Lung microvascular endothelial cell (primary cell): ENCODE results near the gene FAM3B. TPM values are rescaled to one million over a fixed set of nuclear protein-coding genes. Genes with fewer than 3 reads are reported as not detected.
"Not testable (repeated sequence)": the region's sequence is repeated elsewhere in the genome, so short reads cannot be mapped to it uniquely, and the experiment has no call there.

Source experiments
- DNase-seq, 2 donors: peaks; one replicate each; pipeline versions ENCODE4 v3.0.0 to v3.0.0-alpha.2; 2010; ENCODE audit warnings: low read depth in 2 of 2
- total RNA-seq: library from RNA; depleted of rRNA; stranded (reverse); fragments of >200 nt; gene quantifications from 2 replicates; pipeline ENCODE4 v1.2.1, GENCODE V29; 2014

FAM3B gene, protein sequence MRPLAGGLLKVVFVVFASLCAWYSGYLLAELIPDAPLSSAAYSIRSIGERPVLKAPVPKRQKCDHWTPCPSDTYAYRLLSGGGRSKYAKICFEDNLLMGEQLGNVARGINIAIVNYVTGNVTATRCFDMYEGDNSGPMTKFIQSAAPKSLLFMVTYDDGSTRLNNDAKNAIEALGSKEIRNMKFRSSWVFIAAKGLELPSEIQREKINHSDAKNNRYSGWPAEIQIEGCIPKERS
- total RNA-seq: not detected in 2 replicates

DNA sequence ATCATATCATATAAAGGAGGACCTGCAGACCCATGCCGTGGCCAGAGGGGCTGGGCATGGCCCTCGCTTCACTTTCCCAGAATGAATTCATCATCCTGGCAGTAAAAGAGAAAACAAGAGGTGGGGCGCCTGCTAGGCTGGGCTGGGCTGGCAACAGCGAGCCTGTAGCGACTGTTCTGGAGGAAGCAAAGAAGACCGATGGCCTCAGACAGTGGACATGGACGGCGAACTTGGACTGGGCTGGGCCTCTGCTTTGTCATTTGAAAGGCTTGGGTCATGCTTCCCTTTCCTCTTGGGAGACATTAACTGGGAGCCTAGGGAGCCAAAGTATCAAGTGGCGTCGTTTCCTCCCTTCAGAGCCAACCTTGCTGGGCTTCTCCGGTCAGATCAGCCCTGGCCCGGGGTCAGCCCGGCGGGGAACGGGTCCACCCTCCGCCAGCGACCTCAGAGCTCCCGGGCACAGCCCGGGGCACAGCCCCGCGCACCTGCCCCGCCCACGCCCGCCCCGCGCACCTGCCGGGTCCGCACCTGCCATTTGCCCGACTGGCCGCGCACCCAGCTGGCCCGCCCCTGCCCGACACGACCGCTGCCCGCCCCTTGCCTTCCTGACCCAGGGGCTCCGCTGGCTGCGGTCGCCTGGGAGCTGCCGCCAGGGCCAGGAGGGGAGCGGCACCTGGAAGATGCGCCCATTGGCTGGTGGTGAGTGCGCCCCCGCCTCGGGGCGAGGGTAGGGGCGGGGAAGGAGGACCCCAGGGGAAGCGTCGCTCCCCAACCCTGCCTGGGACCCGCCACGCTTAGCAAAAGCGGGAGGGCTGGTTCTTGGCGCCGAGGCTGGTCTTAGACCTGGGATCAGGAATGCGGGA is at the start of gene FAM3B:
Gene FAM3B, plus strand, starts transcription at position 602 of the 863 bp plus-strand sequence. Its CDS starts 79 bp downstream, at position 681.
- DNase-seq: no peak

DNA sequence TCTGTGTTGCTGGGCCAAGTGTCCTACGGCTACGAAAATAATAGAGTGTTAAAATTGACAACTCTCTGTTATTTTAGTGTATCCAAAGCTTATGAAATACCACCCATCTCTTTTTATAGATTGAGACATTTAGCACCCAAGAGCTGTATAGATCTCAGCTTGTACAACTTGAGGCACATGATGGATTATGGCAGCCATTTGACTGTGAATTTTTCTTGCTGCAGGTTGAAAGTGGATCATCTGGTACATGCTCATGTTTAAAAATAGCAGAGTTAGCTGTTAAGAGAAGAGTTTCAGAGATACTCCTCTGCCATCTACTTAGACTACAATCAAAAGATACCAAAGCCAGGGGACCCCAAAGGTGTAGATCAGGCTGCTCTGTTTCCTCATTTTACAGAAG is 49.3 kb upstream of the FAM3B start:
- no peak for DNase-seq

DNA sequence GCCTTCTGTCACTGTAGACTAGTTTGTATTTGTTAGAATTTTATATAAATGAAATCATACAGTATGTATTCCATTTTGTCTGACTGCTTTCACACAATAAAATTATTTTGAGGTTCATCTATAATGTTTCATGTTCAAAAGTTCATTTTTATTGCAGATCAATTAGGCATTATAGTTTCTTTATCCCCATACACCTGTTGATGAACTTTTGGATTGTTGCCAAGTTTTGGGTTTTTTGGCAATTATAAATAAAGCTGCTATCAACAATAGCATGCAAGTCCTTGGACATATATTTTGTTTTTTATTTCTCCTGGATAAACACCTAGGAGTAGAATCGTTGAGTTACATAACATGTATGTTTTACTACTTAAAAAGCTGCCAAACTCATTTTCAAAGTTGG is 47.1 kb upstream of the FAM3B start:
- DNase-seq: no peak

DNA sequence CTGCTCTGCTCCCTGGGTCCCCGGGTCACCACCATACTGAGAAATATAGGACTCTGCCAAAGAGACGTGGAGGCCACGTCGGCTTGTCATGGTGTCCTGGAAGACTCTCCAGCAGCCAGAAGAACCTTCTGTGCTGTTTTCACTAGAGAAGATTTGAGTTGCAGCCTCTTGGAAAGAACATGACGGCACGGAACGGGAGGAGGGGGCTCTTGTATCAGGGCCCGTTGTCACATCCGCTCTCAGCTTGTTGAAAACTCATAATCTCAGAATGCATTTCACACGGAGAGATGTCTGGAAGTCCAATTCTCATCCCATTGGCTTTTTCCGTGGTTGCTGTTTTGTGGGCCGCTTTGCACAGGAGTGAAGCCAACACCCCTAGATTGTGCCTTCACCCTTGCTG is 39.4 kb upstream of the FAM3B start:
- DNase-seq: no peak

DNA sequence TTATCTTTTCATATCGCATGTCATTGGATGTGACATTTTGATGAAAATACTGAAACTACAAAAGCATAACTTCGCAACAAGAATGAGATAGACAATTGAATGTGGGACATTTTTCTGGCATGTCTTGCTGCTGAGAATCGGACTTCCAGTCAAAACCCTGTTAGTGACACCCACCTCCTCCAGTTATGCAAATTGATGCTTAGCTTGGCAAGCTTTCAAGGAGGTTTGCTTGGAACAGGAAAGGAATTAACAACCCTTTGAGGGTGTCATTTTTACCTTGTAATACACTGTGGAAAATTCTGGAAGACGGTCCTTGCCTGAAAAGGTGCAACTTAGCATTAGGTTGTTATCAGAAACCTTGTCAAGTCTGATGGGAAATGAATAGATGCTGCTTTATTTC is 38.8 kb upstream of the FAM3B start:
- no peak for DNase-seq

DNA sequence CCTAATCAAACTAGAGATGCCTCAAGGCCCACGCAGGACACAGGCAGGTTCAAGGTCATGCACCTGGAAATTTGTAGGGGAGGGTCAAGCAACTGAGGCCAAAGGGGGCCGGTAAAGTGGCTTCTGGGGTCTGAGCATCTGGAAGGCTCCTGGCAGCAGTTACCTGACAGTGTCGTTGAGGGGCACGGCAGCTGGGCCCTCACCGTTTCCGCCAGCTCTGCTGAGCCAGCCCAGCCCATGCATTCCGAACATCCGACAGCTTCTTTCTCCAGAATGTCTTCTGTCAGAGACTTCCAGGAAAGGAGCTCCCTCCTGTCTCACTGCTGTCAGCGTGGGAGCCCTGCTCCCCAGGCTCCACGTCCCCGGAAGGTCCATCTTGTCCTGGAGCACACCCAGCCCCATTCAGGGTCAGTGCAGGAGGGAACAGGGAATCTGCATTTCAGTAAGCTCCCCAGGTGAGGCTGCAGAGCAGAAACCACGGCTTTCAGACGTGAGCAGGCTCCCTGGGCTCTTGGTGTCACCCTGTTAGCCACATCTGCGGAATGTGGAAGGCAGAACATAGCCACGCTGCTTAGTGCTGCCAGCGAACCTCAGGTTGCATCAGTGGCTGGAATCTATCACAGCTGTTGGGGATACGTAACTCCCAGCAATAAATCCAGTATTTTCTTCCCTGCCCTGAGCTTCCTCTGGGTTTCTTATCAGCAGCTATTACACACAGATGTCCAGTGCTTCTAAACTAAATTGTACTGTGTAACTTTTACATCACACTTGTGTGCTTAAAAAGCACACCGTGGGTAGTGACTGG is 36.3 kb upstream of the FAM3B start:
- no peak for DNase-seq

DNA sequence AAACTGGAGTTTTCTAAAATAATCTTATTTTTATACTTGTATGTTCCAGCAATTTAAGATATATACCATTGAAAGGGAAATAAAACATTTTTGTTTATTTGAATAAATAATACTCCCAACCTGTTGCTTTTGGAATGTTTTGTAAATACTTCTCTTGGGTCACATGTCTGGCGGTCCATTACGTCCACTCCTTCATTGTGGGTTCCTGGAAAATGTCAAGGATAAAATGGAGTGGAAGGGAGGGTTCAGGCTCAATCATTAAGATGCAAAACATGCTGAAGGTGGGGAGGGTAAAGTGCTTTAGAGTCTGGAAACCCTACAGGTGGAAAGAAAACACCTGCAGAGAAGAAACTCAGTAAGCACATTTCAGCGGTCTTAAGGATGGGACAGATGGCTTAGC is 34.2 kb upstream of the FAM3B start:
- no peak for DNase-seq

DNA sequence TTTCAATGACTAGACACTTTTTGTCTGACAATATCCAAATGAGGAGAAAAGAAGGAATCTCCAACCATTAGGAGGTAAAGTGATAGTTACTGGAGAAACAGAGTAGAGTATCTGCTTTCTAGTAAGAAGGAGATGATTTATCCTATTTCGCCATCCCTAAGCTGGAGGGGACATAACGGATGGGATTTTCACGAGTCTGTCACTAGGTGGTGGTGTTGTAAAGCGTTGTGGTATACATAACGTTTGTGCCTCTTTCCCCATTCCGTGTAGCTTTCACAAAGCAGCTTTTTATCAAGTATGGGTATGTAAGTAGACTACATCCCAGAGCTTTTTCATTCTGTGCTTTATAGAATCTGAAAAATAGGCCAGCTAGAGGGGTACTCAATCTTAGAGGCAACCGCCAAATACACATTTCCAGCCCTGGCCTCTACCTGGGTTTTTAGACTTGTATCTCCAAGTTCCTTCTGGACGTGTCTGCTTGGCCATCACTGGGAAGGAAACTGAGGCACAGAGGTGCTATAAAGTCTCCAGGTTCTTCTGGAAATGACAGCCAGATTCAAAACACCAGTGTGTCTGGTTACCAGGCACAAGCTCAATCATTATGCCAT is 33.3 kb upstream of the FAM3B start:
- peak; percentile 78 to 84 for DNase-seq

DNA sequence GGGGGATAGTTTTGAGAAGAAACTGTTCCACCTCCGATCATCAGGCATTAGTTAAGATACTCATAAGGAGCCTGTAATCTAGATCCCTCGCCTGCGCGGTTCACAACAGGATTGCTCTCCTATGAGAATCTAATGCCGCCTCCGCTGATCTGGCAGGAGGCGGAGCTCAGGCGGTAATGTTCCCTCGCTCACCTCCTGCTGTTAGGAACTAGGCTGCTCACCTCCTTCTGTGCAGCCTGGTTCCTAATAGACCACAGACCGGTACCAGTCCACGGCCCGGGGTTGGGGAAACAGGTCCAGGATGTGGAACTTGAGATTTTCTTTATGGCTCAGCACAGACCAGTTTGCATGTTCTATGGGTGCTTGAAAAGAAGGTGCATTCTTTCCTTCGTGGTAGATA is 27.2 kb upstream of the FAM3B start:
- no peak for DNase-seq

DNA sequence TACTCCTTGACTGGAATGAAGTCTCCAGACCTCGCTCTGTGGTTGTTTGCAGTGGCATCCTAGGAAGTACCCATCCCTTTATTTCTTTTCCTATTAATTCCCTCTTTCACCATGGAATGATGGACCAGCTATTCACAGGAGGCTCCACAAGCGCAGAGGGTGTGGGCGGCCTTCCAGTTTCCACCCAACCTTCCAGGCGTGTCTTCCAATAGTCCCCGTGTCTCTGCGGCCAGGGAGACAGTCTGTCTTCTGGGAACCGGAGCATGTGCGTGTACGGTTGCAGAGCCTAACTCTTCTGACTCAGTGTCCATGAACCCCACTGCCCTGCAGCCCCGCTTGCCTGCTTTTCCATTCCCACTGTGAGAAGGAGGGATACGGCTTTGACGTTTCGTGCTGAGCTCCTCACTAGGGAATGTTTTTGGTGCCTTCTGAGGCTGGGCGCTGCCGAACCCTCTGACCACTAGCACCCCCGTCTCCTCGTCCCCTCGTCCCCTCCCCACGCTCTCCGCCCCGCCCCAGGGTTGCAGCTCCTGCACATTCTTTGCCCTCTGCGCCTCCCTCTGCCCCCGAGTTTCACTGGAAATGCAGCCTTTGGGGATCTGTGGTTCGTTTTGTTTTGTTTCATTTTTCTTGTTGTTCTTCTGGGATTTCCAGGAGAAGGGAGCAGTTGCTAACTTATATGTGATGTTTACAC is 26.3 kb upstream of the FAM3B start:
- no peak for DNase-seq

DNA sequence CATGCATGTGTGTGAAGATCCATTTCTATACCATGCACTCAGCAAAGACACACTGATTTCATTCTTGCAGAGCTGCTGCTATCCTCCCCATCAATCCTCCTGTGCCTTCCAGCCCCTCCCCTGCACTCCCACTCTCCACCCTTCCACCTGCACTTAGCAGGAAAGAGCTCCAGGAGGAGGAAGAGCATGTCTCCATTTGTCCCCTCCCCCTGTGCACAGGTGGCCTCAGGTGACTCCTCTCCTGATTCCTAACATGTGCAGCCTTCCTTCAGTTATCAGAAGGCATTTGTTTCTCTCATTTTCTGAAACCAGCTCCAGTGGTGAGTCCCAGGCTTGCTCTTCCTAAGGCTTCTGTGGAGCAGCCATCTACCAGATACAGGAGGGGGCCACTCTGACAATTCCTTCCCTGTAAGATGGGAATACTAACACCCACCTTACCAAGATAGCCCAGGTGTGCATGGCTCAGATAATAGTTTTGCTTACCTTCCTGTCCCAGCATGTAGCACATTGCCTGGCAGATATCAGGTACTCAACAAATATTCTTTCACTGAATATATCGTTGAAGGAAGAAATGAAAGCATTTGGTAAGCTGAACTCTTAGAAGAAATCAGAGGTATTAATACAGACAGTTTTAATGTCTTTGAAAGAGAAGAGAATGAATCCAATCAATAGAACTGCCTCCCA is 21.9 kb upstream of the FAM3B start:
- no peak for DNase-seq

DNA sequence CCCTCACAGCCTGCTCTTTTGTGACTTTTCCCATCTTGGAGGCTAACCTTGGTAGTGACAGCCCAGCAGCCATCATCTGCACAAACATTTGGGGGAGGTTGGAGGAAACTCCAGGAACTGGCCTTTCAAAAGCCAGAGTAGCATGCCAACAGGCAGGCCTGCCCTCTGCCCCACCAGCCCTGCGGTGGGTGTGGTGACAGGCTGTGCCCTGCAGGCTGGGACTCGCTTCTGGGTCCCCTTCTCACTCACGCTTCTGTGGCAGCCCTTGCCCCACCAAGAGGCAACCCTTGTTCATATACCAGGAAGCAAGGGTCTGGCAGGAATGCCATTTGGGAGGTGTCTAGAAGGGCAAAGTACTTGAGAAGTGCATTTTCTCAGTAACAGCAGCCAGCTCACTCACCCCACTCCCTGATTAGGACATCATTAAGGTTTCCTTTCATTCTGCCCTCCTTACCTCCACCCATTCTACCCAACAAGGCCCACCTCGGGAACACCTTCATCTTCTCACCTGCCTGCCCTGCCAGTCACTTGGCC is 20.8 kb upstream of the FAM3B start:
- DNase-seq: no peak

DNA sequence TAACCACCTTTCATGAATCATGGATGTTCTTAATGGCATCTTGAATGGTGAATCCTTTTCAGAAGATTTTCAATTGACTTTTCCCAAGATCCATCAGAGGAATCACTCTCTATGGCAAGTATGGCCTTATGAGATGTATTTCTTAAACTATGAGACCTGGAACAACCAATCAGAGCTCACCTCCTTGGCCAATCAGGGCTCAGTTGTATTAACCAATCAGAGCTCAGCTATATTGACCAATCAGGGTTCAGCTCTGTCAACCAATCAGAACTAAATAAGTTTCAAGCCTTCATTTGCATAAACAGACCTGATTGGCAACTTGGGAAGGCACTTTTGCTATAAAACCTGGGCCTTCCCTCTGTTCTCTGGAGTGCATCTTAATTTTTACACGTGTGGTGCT is 13.6 kb upstream of the FAM3B start:
- no peak for DNase-seq

DNA sequence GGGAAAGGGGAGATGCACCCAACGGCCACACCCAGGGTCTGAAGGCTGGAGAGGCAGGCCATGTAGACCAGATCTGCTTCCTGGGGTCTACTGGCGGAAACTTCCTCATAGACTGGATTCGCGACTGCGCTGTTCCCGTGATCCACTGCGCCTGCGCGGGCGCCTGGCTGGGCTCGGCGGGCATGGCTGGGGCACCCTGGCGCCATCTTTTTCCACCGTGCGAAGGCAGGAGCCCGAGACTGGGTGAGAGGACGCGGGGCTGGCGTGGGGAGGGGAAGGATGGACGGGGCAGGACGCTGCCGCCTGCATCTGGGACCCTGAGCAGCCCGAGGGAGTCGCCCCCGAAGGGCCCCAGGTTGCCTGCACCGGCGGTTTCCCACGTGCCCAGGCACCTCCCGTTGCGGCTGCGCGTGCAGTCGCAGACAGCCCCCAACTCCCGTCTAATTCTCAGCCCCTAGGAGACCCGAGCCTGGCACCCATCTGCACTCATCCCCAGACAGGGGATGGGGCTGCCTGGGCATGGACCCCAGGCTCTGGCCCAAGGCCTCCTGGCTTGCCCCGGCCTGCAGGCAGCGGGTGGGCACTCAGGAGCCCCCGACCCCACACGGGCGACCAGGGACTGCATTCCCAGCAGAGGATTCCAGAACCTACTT is 12.4 kb upstream of the FAM3B start:
- DNase-seq: no peak

DNA sequence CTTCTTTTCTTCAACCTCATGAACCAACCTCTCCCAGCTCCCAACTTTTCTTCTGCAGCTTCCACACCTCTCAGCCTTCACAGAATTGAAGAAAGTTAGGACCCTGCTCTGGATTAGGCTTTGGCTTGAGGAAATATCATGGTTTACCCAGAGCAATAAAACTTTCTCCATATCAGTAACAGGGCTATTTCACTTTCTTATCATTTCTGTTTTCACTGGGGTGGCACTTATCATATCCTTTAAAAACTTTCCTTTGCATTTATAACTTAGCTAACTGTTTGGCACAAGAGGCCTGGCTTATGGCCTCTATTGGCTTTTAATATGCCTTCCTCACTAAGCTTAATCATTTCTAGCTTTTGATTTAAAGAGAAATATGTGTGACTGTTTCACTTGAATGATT is 9.4 kb upstream of the FAM3B start:
- no peak for DNase-seq

DNA sequence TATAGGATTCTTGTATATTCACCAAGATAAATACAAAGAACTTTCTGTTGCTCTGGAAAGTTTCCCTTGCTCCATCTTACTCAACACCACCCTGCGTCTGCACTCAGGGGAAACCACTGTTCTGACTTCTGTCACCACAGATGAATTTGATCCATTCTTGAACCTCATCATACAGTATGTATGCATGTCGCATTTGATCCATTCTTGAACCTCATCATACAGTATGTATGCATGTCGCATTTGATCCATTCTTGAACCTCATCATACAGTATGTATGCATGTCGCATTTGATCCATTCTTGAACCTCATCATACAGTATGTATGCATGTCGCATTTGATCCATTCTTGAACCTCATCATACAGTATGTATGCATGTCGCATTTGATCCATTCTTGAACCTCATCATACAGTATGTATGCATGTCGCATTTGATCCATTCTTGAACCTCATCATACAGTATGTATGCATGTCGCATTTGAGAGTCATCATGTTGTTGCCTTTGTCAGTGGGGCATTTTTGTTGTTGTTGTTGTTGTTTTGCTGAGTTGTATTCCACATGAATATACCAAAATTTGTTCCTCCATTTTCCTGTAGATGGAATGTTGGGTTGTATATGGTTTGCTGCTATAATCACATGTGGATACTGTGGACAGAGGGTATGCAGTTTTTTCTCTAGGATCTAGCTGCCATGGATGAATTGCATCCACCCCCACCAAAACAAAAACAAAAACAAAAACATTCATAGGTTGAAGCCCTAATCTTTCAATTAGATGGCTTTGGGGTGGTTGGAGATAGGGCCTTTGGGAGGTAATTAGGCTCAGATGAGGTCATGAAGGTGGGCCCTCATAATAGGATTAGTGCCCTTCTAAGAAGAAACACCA is 3.1 kb upstream of the FAM3B start:
- DNase-seq: not testable (repeated sequence)

DNA sequence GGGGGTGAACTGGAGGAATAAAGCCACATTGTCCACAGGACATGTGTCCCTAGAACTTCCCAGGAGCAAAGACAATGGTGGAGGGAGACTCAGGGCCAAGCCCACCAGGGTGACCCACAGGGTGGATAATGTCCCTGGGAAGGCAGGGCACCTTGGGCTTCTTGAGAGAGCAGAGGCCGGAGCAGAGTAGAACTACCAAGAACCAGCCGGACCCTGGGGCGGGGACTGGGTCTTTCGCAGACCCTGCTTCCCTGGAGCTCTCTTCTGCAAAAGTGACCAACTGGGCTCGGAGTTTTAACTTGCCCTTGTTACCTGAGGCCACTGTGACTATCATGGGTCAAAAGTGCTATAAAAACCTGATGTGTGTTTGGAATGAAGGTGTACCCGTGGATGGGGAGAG is 875 bp upstream of the FAM3B start:
- DNase-seq: no peak

DNA sequence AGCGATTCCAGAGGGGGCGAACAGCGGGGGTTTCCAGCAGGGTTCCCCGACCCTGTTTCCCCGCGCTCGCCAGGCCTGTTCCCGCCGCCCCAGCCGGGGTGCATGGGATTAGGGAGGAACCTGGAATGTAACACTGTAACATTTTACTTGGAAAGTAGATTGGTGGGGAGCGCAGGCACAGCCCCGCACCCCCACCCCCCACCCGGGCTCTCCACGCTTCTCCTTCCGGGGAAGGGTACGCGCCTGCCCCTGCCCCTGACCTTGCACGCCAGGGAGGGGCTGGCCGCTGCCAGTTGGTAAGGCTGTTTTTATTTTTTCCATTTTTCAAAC is 427 bp downstream of the FAM3B start:
- no peak for DNase-seq

DNA sequence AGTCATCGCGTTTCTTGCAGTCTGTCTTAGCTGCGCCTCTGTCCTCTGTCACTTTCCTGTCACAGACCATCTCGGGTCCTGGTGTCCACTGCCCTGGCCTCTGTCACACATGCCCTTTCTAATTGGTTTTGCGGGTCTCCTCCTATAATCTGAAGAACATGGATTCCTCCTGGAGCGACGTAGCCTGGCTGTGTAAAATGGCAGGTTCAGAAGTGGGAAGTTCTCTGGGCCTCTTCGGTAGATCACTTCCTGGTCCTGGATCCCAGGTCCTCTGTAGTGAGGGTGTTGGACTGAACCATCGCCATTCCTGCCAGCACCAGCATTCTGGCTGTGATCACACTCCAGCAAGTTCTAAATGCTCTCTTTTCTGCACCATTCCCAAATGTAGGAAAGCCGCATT is 857 bp downstream of the FAM3B start:
- no peak for DNase-seq
